Osteoblast (primary cell): ENCODE measurements around the gene SHROOM3. TPM values are rescaled to one million over a fixed set of nuclear protein-coding genes. Genes with fewer than 3 reads are reported as not detected.

Experiments
- DNase-seq: peaks from one replicate; pipeline ENCODE4 v3.0.0; 2011; ENCODE audit warnings: low spot score, mixed read lengths; ENCODE audit not compliant: insufficient read length; ENCODE audit errors: missing footprints
- H2AFZ ChIP-seq: 2 replicates; pipeline ENCODE4 v1.6.0; 2011; ENCODE audit warnings: mild to moderate bottlenecking, low read length
- H3K27ac ChIP-seq: 2 replicates; pipeline ENCODE4 v1.5.1; 2011; ENCODE audit warnings: mild to moderate bottlenecking, low read depth, low read length, moderate library complexity
- H3K27me3 ChIP-seq: 2 replicates; pipeline ENCODE4 v1.6.0; 2012; ENCODE audit warnings: mild to moderate bottlenecking, control low read depth, inconsistent platforms, low read length, moderate library complexity; ENCODE audit not compliant: insufficient read depth
- H3K36me3 ChIP-seq: 2 replicates; pipeline ENCODE4 v1.5.1; 2011; ENCODE audit warnings: mild to moderate bottlenecking, low read length, control low read depth, moderate library complexity; ENCODE audit not compliant: insufficient read depth
- H3K4me1 ChIP-seq: 2 replicates; pipeline ENCODE4 v1.5.1; 2011; ENCODE audit warnings: mild to moderate bottlenecking, low read length, control low read depth, moderate library complexity; ENCODE audit not compliant: insufficient read depth
- H3K4me2 ChIP-seq: 2 replicates; pipeline ENCODE4 v1.6.0; 2011; ENCODE audit warnings: mild to moderate bottlenecking, low read length; ENCODE audit not compliant: insufficient read depth
- H3K4me3 ChIP-seq: fragments of 200-600 bp; sonication (generic); 3 replicates; pipeline ENCODE4 v1.5.1; 2012; ENCODE audit warnings: mild to moderate bottlenecking, low read length, inconsistent platforms; ENCODE audit not compliant: insufficient read depth
- H3K79me2 ChIP-seq: 2 replicates; pipeline ENCODE4 v1.6.0; 2012; ENCODE audit warnings: mild to moderate bottlenecking, low read length, control low read depth, inconsistent platforms; ENCODE audit not compliant: insufficient read depth
- H3K9me3 ChIP-seq: 2 replicates; pipeline ENCODE4 v1.5.1; 2011; ENCODE audit warnings: low read depth, low read length, control low read depth
- H4K20me1 ChIP-seq: 2 replicates; pipeline ENCODE4 v1.6.0; 2012; ENCODE audit warnings: mild to moderate bottlenecking, low read length, control low read depth; ENCODE audit not compliant: insufficient read depth
- total RNA-seq: library from RNA; depleted of rRNA; stranded (reverse); fragments of >200 nt; gene quantifications from 2 replicates; pipeline ENCODE4 v1.2.3, GENCODE V29; 2012
- TF ChIP-seq, protein P1 (sequence below): IDR thresholded peaks from 2 replicates; pipeline ENCODE4 v1.5.1; 2011; ENCODE audit warnings: mild to moderate bottlenecking, low read depth, low read length, moderate library complexity; ENCODE audit errors: extremely low read depth

Gene SHROOM3
- total RNA-seq, 1 donor: 9.8 TPM

DNA sequence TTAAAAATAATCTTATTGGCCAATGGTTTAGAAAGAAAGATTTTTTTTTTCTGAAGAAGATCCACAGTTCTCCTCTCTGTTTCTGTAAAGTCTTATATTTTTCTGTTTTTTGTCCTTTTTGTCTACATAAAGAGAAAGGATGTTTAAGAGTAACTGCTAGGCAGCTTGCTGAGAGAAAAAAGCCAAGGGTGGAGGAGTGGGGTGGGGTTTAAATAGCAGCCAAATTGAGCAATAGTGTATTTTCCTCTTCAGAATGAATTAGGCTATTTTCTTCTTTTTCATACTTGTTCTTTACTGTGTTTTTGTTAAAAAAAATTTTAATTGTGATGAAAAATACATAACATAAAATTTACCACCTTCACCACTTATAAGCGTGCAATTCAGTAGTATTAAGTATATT, 238.3 kb downstream of the SHROOM3 start:
- H3K27me3 ChIP-seq: no peaks in the 10 kb centered on the region
- no peak overlapping the region for H3K4me3 ChIP-seq
- no peaks in the 10 kb centered on the region for H3K9me3 ChIP-seq
- no peaks in the 10 kb centered on the region for H3K4me1 ChIP-seq
- H3K27ac ChIP-seq: no peak overlapping the region
- no peak for DNase-seq
- H4K20me1 ChIP-seq: no peaks in the 10 kb centered on the region
- no peaks in the 10 kb centered on the region for H3K79me2 ChIP-seq
- H3K4me2 ChIP-seq: no peak overlapping the region
- no peaks in the 10 kb centered on the region for H3K36me3 ChIP-seq
- TF ChIP-seq, protein P1, sequence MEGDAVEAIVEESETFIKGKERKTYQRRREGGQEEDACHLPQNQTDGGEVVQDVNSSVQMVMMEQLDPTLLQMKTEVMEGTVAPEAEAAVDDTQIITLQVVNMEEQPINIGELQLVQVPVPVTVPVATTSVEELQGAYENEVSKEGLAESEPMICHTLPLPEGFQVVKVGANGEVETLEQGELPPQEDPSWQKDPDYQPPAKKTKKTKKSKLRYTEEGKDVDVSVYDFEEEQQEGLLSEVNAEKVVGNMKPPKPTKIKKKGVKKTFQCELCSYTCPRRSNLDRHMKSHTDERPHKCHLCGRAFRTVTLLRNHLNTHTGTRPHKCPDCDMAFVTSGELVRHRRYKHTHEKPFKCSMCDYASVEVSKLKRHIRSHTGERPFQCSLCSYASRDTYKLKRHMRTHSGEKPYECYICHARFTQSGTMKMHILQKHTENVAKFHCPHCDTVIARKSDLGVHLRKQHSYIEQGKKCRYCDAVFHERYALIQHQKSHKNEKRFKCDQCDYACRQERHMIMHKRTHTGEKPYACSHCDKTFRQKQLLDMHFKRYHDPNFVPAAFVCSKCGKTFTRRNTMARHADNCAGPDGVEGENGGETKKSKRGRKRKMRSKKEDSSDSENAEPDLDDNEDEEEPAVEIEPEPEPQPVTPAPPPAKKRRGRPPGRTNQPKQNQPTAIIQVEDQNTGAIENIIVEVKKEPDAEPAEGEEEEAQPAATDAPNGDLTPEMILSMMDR: no peak
- H2AFZ ChIP-seq: no peak overlapping the region

DNA sequence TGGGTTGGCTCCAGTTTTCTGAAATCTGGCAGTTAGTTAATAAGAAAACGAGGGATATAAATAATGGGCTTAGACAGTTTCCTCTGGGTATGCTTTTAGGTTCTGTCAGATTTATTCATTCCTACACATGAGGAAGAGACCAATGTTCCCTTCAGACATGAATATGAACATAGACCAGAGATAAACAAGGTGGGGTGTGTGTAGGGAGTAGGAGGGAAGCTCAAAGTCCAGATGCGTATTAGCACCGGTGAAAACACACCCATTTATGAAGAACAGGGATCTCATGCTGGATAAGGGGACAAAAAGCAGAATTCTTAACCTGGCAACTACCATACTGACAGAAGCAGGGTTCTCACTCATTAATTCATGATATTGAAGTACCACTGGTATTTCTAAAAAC, 240.0 kb downstream of the SHROOM3 start:
- Histone ChIP-seq H3K36me3 (no peaks in the 10 kb centered on the region), H3K4me3 (no peak overlapping the region), H4K20me1 (no peaks in the 10 kb centered on the region), H3K4me1 (no peaks in the 10 kb centered on the region), H3K4me2 (no peak overlapping the region), H3K27ac (no peak overlapping the region), H3K79me2 (no peaks in the 10 kb centered on the region), H3K27me3 (no peaks in the 10 kb centered on the region), H3K9me3 (no peaks in the 10 kb centered on the region), H2AFZ (no peak overlapping the region)
- TF ChIP-seq, protein P1: no peak
- DNase-seq: no peak

DNA sequence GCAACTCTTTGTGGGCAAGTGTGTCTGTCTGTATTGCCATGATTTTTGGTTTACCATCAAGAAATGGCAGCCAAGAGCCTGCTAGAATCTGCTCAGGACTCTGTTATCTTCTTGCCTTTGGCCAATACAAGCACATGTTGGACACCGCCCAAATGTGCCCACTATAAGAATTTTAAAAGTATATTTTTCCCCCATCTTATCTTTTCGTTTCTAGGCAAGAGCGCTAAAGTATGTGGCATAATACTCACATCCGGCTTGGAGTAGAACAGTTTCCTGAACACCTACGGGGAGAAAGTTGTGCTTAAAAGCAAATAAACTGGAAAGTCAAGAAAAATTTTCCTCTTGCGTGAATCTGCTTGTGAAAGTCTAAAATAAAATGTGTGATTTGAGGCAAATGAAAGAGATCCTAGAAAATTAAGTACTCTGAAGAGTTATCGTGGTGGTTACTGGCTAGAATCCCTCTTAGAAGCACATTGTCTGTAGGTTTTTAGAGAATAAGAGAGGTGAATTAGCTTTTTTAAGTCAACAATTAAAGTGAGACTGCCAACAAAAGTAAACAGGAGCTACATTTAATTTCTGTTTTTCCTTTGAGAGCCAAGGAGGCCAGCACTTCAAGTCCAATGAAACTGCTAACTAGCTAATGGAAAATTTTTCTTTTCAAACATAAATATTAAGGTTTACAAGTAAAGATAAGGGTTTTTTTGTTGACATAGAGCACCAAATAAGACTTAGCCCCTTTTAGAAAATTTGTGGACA, 242.7 kb downstream of the SHROOM3 start:
- TF ChIP-seq, protein P1: no peak
- H3K4me2 ChIP-seq: no peak overlapping the region
- H3K36me3 ChIP-seq: no peaks in the 10 kb centered on the region
- DNase-seq: no peak
- no peak overlapping the region for H2AFZ ChIP-seq
- no peaks in the 10 kb centered on the region for H3K9me3 ChIP-seq
- H3K27ac ChIP-seq: no peak overlapping the region
- H4K20me1 ChIP-seq: no peaks in the 10 kb centered on the region
- no peaks in the 10 kb centered on the region for H3K27me3 ChIP-seq
- no peak overlapping the region for H3K4me3 ChIP-seq
- peaks cover 15% of the 10 kb centered on the region for H3K4me1 ChIP-seq
- no peaks in the 10 kb centered on the region for H3K79me2 ChIP-seq

DNA sequence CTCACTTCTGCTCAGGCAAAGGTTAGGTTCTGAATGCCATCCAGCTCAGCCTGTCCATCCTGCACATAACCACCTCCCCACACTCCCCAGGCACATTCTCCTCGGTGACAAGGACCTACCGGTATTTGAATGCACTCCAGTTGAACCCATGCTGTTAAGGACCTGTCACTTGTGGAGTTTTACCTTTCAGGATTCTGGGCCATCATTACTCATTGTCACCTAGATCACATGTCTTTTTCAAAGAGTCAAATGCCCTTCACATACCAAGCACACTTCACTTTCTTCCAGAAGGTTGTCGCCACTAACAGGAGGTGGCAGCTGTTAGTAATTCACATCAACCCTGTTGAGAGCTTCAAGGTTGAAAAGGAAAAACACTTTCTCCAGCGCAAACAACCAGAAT, 244.7 kb downstream of the SHROOM3 start:
- Histone ChIP-seq H2AFZ (no peak overlapping the region), H3K27ac (no peak overlapping the region), H3K4me1 (peaks cover 15% of the 10 kb centered on the region)

More for the DNA sequence above, 244.7 kb downstream of the SHROOM3 start:
- DNase-seq: no peak
- Histone ChIP-seq H3K9me3 (no peaks in the 10 kb centered on the region), H4K20me1 (no peaks in the 10 kb centered on the region), H3K27me3 (no peaks in the 10 kb centered on the region), H3K4me2 (no peak overlapping the region), H3K36me3 (no peaks in the 10 kb centered on the region), H3K79me2 (peaks cover 2% of the 10 kb centered on the region), H3K4me3 (no peak overlapping the region)
- TF ChIP-seq, protein P1: no peak
